Renal pelvis (tissue), 4 donors: ENCODE measurements around the gene MAPK4. TPM values are rescaled to one million over a fixed set of nuclear protein-coding genes. Genes with fewer than 3 reads are reported as not detected.
A peak's percentile ranks its signal among the peaks of the same experiment; 100 is the strongest.
"Not testable (repeated sequence)": the region's sequence is repeated elsewhere in the genome, so short reads cannot be mapped to it uniquely, and the experiment has no call there.

ENCODE experiments used
- DNase-seq: peaks from one replicate; pipeline ENCODE4 v3.0.0-alpha.2; 2013
- polyA plus RNA-seq, 3 donors: library from polyadenylated mRNA; unstranded; fragments of 120-200 nt; gene quantifications; one replicate each; pipeline ENCODE4 v1.2.1, GENCODE V29; 2013; ENCODE audit not compliant: insufficient read length in 3 of 3

Gene MAPK4
- polyA plus RNA-seq, 3 donors: 8.8 to 9.8 (median 9.6) TPM

- DNase-seq: no peak
Measured at GRCh38 chr18:50750546-50750945, 190.7 kb downstream of the MAPK4 start.

- DNase-seq: peak; percentile 21
Measured at GRCh38 chr18:50751490-50751889, 191.6 kb downstream of the MAPK4 start.

GRCh38 chr18:50751947-50752346 lies 192.1 kb downstream of the MAPK4 start:
- no peak for DNase-seq

GRCh38 chr18:50753311-50753710 lies 193.4 kb downstream of the MAPK4 start:
- DNase-seq: no peak

GRCh38 chr18:50754297-50754696 lies 194.4 kb downstream of the MAPK4 start:
- no peak for DNase-seq

GRCh38 chr18:50757358-50757757 lies 197.5 kb downstream of the MAPK4 start:
- DNase-seq: no peak

- no peak for DNase-seq
Measured at GRCh38 chr18:50769463-50769862, 209.6 kb downstream of the MAPK4 start.

GRCh38 chr18:50775207-50775606 lies 215.3 kb downstream of the MAPK4 start:
- DNase-seq: no peak

GRCh38 chr18:50775726-50776125 lies 215.8 kb downstream of the MAPK4 start:
- no peak for DNase-seq

GRCh38 chr18:50776383-50776782 lies 216.5 kb downstream of the MAPK4 start:
- DNase-seq: no peak

GRCh38 chr18:50779021-50779420 lies 219.1 kb downstream of the MAPK4 start:
- not testable (repeated sequence) for DNase-seq

Other genes with a start within 250 kb of the MAPK4 start
- gene SKA1, start 185.0 kb upstream of the MAPK4 start, polyA plus RNA-seq: 1 to 10 TPM; 6.8 to 7.1 (median 7.0) TPM